22Rv1 (cell line): ENCODE data around the gene LRMDA.

Source experiments
- CTCF ChIP-seq: fragments of 450-650 bp; IDR thresholded peaks from 2 replicates; pipeline ENCODE4 v1.5.1; 2017; ENCODE audit warnings: mild to moderate bottlenecking
- ZFX ChIP-seq: fragments of 450-650 bp; IDR thresholded peaks from 2 replicates; pipeline ENCODE4 v1.6.1; 2017; ENCODE audit warnings: antibody characterized with exemption, borderline replicate concordance

DNA sequence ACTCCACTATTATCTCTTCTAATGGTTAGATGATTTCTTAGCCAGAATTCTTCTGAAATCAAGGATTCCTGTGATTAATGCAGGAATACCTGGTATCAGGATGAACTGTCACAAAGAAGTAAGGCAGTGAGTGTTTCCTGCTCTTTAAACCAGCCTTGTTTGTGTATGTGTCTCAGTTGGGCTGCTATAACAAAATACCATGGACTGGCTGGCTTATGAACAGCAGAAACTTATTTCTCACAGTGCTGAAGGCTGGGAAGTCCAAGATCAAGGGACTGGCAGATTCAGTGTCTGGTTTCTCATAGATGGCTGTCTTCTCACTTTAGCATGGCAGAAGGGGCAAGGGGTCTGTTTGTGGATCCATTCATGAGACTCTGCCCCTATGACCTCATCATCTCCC, 42.7 kb downstream of the LRMDA start:
- TF ChIP-seq CTCF (no peak), ZFX (no peak)
